Peyer's patch (tissue), 4 donors: Measurements from ENCODE around the gene CHST3. TPM values are rescaled to one million over a fixed set of nuclear protein-coding genes. Genes with fewer than 3 reads are reported as not detected.
"Not testable (repeated sequence)": the region's sequence is repeated elsewhere in the genome, so short reads cannot be mapped to it uniquely, and the experiment has no call there.

ENCODE experiments used
- DNase-seq, 3 donors: peaks; one replicate each; pipeline ENCODE4 v3.0.0-alpha.2; 2017 to 2019
- H3K27ac ChIP-seq, 4 donors: fragments of 200-600 bp; sonication (generic); one replicate each; pipeline ENCODE4 v1.5.1; 2016 to 2019
- H3K27me3 ChIP-seq, 2 donors: fragments of 200-600 bp; sonication (generic); one replicate each; pipeline ENCODE4 v1.5.1; 2019
- H3K36me3 ChIP-seq, 3 donors: fragments of 200-600 bp; sonication (generic); one replicate each; pipeline ENCODE4 v1.5.1; 2016 to 2019
- H3K4me1 ChIP-seq, 4 donors: fragments of 200-600 bp; sonication (generic); one replicate each; pipeline ENCODE4 v1.5.1; 2016 to 2019
- H3K4me3 ChIP-seq, 4 donors: fragments of 200-600 bp; sonication (generic); 1 replicate in 3 of 4; 2 replicates in 1 of 4; pipeline ENCODE4 v1.5.1; 2016 to 2019; ENCODE audit warnings: mild to moderate bottlenecking in 1 of 4
- H3K9me3 ChIP-seq, 4 donors: fragments of 200-600 bp; sonication (generic); one replicate each; pipeline ENCODE4 v1.5.1; 2016 to 2019; ENCODE audit warnings: mild to moderate bottlenecking in 1 of 4
- CTCF ChIP-seq, 6 experiments: fragments of 450-650 bp in 4 of 6; fragments of 200-600 bp in 2 of 6; sonication (generic) in 1 of 6; IDR thresholded peaks; one replicate each; pipeline ENCODE4 v1.5.1; 2017 to 2019; ENCODE audit warnings: antibody characterized with exemption in 6 of 6, mild to moderate bottlenecking in 3 of 6, moderate library complexity in 1 of 6
- POLR2A ChIP-seq, 2 donors: fragments of 450-650 bp; IDR thresholded peaks; one replicate each; pipeline ENCODE4 v1.5.1; 2017; ENCODE audit warnings: antibody characterized with exemption in 2 of 2, mild to moderate bottlenecking in 2 of 2, moderate library complexity in 2 of 2
- total RNA-seq, 4 donors: library from RNA; depleted of rRNA; stranded (reverse); fragments of >200 nt; gene quantifications; one replicate each; pipeline ENCODE4 v1.1.0, GENCODE V29; 2016

Gene CHST3
- total RNA-seq, 4 donors from 2014 or later: 0.88 to 9.1 (median 3.0) TPM

GRCh38 chr10:71975871-71976725, 11.9 kb downstream of the CHST3 start:
- H3K27ac ChIP-seq: peak overlapping the region in 3 of 4 donors; percentile 22 to 53 (median 39)
- peaks cover 0 to 37% (median 1%) of the 10 kb centered on the region in 4 donors for H3K4me1 ChIP-seq
- no peak for DNase-seq
- no peaks in the 10 kb centered on the region for H3K27me3 ChIP-seq
- H3K4me3 ChIP-seq: no peak overlapping the region
- H3K9me3 ChIP-seq: no peaks in the 10 kb centered on the region
- no peak for TF ChIP-seq CTCF (IDR thresholded peaks at IDR 0.05)
- no peak for TF ChIP-seq POLR2A (IDR thresholded peaks at IDR 0.05)
- no peaks in the 10 kb centered on the region for H3K36me3 ChIP-seq

DNA sequence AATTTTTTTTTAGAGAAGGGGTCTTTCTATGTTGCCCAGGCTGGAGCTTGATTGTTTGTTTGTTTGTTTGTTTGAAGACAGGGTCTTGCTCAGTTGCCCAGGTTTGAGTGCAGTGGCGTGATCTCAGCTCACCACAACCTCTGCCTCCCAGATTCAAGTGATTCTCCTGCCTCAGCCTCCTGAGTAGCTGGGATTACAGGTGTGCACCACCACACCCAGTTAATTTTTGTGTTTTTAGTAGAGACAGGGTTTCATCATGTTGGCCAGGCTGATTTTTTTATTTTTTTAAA, 13.4 kb downstream of the CHST3 start:
- not testable (repeated sequence) for H3K36me3 ChIP-seq, DNase-seq, H3K27me3 ChIP-seq, H3K9me3 ChIP-seq, H3K27ac ChIP-seq, H3K4me3 ChIP-seq
- peaks cover 0 to 41% (median 1%) of the 10 kb centered on the region in 4 donors for H3K4me1 ChIP-seq

GRCh38 chr10:71978476-71978875, 14.3 kb downstream of the CHST3 start:
- no peaks in the 10 kb centered on the region for H3K36me3 ChIP-seq
- H3K4me1 ChIP-seq: peaks cover 0 to 41% (median 1%) of the 10 kb centered on the region in 4 donors
- no peak overlapping the region for H3K27ac ChIP-seq

DNA sequence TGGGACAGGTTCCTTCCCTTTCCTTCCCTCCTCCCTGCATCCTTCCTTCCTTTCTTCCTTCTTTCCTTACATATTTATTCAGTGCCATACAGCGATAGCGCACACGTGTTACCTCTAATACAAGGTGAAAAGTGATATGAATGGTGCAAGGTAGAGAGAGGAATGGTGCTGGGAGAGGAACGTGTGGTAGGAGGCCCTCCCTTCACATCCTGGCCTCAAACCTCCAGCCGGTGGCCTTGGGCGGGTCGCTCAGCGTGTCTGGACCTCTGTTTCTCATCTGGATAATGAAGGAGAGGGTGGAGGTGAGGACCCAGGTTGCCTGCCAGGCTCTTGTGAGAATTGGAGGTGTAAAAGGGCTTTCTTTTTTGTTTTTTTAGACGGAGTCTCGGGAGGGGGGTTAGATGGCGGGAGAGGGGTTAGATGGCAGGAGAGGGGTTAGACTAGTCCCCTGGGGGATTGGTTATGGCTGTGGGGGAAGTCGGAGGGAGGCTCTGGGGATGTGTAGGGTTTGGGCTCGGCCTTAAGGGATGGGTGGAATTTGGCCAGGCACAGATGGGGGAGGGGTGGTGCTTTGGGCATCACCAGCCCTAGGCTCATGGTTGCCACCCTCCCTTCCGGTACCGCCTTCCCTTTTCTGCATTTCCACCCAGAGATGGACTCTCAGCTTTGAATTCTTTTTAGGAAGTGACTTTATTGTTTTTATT, 14.9 kb downstream of the CHST3 start:
- H3K36me3 ChIP-seq: no peaks in the 10 kb centered on the region
- H3K9me3 ChIP-seq: no peaks in the 10 kb centered on the region
- no peak overlapping the region for H3K4me3 ChIP-seq
- no peak for TF ChIP-seq CTCF (IDR thresholded peaks at IDR 0.05)
- TF ChIP-seq POLR2A (IDR thresholded peaks at IDR 0.05): no peak
- H3K4me1 ChIP-seq: peaks cover 0 to 44% (median 1%) of the 10 kb centered on the region in 4 donors
- H3K27me3 ChIP-seq: no peaks in the 10 kb centered on the region
- no peak for DNase-seq
- no peak overlapping the region for H3K27ac ChIP-seq

More at GRCh38 chr10:71978476-71978875, 14.3 kb downstream of the CHST3 start:
- Histone ChIP-seq H3K27me3 (no peaks in the 10 kb centered on the region), H3K9me3 (no peaks in the 10 kb centered on the region), H3K4me3 (no peak overlapping the region)
- TF ChIP-seq CTCF (IDR thresholded peaks at IDR 0.05) (no peak), POLR2A (IDR thresholded peaks at IDR 0.05) (no peak)
- DNase-seq: no peak

- H3K27ac ChIP-seq: no peak overlapping the region
Measured at GRCh38 chr10:71979692-71980062, 15.5 kb downstream of the CHST3 start.

More at GRCh38 chr10:71979692-71980062, 15.5 kb downstream of the CHST3 start:
- TF ChIP-seq POLR2A (IDR thresholded peaks at IDR 0.05) (no peak), CTCF (IDR thresholded peaks at IDR 0.05) (no peak)
- Histone ChIP-seq H3K27me3 (no peaks in the 10 kb centered on the region), H3K36me3 (no peaks in the 10 kb centered on the region), H3K4me1 (peaks cover 0 to 44% (median 1%) of the 10 kb centered on the region in 4 donors), H3K4me3 (no peak overlapping the region), H3K9me3 (no peaks in the 10 kb centered on the region)
- DNase-seq: no peak
